CD4-positive, alpha-beta T cell treated with Interleukin-17A for 4 hours (primary cell): ENCODE results near the gene DPP10.
"Not testable (repeated sequence)": the region's sequence is repeated elsewhere in the genome, so short reads cannot be mapped to it uniquely, and the experiment has no call there.

Experiments used
- DNase-seq: peaks from one replicate; pipeline ENCODE4 v3.0.0-alpha.2; 2020; ENCODE audit warnings: mixed read lengths

The DPP10 gene

DNA sequence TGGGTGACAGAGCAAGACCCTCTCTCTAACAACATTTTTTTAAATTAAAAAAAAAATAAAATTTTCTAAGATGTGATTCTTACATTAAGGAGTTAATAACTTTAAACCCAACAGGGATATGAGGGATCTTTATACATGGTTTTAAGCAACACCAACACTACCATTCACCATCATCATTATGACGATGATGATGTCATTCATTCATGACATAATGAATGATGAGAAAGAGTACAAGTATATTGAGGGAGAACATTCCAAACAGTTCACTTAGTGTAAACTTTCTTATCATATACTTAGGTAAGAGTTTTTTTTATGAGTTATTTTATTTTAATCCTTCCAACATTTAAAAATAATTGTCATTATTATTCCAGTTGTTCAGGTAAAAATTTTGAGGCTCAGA, 863.3 kb downstream of the DPP10 start:
- no peak for DNase-seq

GRCh38 chr2:115314119-115314518, 871.7 kb downstream of the DPP10 start:
- no peak for DNase-seq

DNA sequence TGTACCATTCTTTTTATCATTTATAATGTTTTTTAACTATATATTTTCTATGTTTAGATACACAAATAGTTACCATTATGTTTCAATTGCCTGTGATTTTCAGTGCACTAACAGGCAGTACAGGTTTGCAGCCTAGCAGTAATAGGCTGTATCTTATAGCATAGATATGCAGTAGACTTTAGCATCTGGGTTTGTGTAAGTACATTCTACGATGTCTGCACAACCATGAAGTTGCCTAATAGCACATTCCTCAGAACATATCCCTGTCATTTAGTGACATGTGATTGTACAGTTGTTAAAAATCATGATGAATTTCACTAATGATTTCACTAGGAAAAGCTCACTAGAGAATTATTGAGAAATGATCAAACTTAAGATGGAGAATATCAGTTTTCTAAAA, 884.6 kb downstream of the DPP10 start:
- no peak for DNase-seq

- no peak for DNase-seq
Measured at GRCh38 chr2:115359550-115359949, 917.1 kb downstream of the DPP10 start.

- DNase-seq = no peak
Measured at GRCh38 chr2:115364093-115364492, 921.7 kb downstream of the DPP10 start.

- DNase-seq = no peak
Measured at GRCh38 chr2:115369400-115369799, 927.0 kb downstream of the DPP10 start.

GRCh38 chr2:115374981-115375380, 932.5 kb downstream of the DPP10 start:
- no peak for DNase-seq

DNA sequence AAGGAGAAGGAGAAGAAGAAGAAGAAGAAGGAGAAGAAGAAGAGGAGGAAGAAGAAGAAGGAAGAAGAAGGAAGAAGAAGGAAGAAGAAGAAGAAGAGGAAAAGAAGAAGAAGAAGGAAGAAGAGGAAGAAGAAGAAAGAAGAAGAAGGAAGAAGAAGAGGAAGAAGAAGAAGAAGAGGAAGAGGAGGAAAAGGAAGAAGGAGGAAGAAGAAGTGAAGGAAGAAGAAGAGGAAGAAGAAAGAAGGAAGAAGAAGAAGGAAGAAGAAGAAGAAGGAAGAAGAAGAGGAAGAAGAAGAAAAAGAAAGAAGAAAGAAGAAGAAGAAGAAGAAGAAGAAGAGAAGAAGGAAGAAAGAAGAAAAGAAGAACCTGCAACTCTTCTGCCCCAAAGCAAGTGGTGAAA, 942.0 kb downstream of the DPP10 start:
- no peak for DNase-seq

- no peak for DNase-seq
Measured at GRCh38 chr2:115386465-115386864, 944.0 kb downstream of the DPP10 start.

GRCh38 chr2:115389024-115389423, 946.6 kb downstream of the DPP10 start:
- no peak for DNase-seq

- DNase-seq = no peak
Measured at GRCh38 chr2:115389898-115390565, 947.6 kb downstream of the DPP10 start.

DNA sequence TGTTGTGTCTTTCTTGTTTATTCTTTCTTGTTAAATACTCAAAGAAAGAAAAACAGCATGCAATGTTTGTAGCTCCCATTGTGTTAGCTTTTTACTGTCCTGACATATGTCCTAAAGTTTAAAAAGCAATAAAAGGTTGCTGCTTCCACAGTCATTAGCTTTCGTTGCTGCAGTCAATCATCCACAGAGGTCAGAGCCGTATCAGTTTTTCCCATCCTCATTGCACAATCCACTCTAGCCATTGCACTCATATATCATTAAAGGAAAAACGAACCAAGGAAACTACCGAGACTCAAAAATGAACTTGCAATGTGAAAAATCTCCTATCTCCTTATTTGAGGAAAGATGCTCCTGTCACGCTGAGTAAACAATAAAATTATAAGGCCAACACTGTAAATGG, 954.1 kb downstream of the DPP10 start:
- DNase-seq = no peak

DNA sequence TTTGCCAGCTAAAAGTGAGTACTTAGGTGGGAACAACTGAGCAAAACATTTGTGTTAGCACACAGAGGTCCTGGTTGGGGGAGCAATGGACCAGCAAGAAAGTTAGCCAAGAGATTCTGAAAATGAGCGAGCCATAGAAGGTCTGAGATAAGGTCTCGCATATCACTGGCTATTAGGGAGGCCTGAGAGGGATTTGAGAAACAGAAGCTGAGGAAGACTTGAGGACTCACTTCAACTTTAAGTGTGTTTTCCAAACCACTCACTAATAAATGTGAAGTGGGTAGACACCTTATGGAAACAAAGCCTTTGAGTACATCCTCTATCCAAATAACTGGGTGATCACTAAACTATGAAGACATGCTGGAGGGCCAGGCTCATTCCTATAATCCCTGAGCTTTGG, 958.5 kb downstream of the DPP10 start:
- no peak for DNase-seq

DNA sequence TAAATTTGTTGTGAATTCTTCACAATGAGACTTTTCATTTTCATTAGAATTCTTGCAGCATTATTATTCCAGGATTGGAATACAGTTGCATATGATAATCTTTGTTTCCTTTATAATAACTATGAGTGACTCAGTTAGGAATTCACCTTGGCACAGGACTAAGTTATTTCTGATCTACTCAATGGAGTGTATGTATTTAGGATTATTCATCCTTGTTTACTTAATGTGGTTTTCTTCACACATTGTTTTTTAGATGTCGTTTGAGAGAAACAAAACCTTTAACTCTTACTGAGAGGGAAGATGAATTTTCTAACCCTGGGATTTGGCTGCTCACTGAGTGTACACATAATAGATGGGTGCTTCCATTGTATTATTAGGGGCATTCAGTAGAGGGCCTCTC, 970.1 kb downstream of the DPP10 start:
- no peak for DNase-seq

DNA sequence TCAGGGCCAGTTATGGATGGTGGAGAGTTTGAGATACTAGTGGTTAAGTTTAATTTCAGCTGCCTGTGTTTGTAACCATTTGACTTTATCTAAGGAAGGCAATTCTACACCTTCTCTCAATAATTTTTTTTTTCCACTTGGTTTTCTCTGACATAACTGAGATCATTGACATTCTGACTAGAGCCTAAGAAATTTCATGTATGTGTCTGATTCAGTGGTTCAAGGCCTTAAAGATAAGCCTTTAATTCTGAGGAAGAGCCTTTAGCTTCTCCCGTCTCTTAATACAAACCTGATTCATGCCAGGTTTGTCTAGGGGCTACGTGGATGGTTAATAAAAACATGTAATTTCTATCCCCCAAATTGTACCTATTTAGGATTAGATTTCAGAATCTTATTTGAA, 971.4 kb downstream of the DPP10 start:
- DNase-seq = no peak

DNA sequence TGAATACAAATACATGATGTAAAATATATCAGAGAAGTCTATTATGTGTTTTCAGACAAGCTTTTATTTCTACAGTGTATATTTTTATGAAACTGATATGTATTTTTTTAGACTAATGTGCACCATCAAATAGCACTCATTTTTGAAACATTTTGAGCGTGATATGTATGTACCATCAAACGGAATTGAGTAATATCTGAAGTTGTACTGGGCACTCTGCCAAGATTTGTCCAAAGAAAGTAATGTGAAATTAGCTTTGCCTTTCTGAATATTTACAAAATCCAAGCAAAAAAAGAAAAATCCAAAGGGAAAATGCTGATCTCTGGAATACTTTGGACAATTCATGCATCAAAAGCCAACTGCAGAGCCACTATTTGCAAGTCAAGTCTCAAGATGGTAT, 972.0 kb downstream of the DPP10 start:
- no peak for DNase-seq

DNA sequence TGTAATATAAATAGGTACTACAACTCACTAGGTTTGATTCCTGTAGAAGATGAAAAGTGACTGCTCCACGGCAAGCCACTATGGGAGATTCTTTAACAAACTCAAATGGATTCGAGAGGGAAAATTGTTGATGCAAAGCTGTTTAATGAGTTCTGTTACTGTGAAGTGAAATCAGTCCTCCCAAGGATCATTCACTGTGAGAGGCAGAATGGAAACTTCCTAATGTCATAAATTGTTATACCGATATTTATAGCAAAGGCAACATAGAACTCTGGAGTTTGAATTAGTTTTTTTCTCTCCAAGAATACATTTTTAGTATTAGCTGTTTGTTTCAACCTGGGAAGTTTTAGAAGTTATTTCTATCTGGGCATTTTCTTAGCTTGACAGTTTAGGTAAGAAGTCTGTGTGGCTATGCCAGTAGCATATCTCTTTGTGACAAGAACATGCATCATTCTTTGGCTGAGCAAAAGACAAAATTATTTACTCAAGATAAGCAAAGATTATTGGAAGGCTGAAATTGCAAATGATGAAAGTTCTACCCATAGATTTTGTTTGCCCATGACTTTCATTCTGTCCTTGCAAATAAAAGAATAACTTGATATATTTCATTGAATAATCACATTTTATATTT, 979.7 kb downstream of the DPP10 start:
- no peak for DNase-seq

DNA sequence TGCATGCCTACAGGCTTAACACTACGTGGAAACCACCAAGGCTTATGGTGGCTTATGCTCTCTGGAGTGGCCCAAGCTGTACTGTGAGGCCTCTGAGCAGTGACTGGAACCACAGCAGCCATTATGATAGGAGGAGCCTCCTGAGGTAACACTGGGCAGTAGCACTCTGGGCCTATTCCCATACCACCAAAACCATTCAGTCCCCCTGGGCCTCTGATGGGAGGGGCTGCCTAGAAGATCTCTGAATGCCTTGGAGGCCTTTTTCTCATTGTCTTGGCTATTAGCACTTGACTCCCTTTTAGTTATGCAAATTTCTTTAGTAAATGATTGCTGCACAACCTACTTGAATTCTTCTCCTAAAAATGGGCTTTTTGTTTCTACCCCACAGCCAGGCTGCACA, 985.0 kb downstream of the DPP10 start:
- DNase-seq = no peak

DNA sequence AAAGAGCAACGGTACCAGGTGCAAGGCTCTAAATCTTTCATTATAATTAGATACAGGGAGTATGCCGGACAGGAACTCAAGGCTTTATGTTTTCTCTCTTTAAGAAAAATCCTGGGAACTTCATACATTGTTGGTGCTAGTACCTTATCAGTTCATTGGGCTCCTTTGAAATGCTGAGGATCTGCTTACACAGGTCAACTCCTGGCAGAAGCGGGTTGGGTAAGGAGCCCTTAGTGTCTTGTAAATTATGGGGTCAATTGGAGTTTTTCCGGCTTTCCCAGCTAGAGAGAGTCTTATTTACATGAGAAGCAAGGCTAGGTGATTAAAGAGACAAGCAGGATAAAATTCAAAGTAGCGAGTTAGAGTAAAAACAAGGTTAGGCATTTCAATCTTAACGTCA, 998.3 kb downstream of the DPP10 start:
- not testable (repeated sequence) for DNase-seq

- DNase-seq = no peak
Measured at GRCh38 chr2:115443539-115444185, 1001.2 kb downstream of the DPP10 start.

DNA sequence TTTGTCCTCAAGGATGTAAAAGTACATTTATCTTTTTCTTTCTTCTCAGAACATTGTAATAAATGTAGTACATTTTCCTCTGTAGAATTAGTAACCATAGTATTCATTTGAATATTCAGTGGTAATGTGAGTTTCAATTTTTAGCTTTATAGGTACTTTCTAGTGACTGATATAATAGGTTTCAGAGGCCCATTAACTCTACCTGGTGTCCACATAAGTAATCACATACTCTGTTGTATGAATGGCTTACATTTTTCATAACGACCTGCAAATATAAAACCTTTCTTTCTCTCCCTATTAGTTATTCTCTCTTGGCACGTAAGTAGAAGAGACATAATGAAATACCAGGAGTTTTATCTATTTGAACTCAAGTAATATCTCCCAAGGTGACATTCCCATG, 1017.6 kb downstream of the DPP10 start:
- no peak for DNase-seq

DNA sequence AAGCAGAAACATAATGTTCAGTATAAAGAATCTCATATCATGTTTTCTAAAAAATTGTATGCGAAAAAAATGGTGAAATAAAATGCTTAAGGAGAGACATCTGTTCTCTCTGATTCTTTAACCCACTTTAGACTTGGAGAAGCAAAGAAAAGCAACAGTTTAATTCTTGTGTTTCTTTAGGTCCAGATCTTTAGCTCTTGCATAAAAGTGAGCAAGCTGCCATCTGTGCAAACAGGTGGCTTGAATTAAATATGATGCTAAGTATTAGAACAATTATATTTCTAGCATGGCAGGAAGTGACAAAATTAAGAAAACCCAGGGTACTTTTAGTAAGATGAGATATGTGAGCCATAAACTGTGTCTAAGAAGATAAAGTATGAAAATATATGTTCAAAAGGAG, 1038.3 kb downstream of the DPP10 start:
- DNase-seq = no peak

- DNase-seq = no peak
Measured at GRCh38 chr2:115481842-115482241, 1039.4 kb downstream of the DPP10 start.

GRCh38 chr2:115483666-115484065, 1041.2 kb downstream of the DPP10 start:
- no peak for DNase-seq

DNA sequence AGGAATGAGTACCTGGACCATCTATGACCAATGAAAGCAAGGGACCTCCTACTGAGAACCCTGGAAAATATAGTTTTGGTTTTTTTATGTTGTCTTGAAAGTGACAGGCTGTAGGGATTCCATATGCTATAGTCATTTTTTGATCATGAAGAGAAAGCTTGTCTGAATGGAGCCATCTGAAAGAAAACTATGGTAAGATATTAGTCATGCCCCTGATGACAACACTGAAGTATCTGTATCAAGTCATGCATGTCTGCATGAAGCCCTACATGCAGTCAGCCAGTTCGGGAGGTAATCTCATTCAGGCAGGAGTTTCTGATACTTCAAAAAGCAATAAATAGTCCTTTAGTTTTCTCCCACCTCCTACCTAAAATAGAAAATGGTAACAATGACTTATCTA, 1042.0 kb downstream of the DPP10 start:
- DNase-seq = no peak
